CD4-positive, alpha-beta T cell treated with Interleukin-6 at 100 ng/mL for 8 hours (primary cell): ENCODE data around the gene JPH3.
"Not testable (repeated sequence)": the region's sequence is repeated elsewhere in the genome, so short reads cannot be mapped to it uniquely, and the experiment has no call there.

Experiments
- DNase-seq: peaks from one replicate; pipeline ENCODE4 v3.0.0-alpha.2; 2020; ENCODE audit warnings: mixed read lengths, low spot score

JPH3 gene

DNA sequence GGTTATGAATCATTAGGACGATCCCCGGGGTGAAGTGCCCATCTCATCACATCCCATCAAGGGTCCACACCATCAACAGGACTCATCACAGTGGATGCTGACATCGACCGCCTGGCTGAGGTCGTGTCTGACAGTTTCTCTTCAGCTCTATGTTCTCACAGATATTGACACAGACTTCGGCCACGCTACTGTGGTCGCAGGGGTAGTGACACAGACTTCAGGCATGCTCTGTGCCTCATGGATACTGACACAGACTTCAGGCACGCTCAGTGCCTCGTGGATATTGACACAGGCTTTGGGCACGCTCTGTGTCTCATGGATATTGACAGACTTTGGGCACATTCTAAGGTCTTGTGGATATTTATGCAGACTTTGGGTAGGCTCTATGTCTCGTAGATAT is 113.3 kb downstream of the JPH3 start:
- no peak for DNase-seq

DNA sequence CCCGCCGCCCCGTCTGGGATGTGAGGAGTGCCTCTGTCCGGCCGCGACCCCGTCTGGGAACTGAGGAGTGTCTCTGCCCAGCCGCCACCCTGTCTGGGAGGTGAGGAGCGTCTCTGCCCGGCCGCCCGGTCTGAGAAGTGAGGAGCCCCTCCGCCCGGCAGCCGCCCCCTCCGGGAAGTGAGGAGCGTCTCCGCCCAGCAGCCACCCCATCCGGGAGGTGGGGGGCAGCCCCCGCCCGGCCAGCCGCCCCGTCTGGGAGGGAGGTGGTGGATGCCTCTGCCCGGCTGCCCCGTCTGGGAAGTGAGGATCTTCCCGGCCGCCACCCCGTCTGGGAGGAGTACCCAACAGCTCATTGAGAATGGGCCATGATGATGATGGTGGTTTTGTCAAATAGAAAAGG is 116.5 kb downstream of the JPH3 start:
- not testable (repeated sequence) for DNase-seq

DNA sequence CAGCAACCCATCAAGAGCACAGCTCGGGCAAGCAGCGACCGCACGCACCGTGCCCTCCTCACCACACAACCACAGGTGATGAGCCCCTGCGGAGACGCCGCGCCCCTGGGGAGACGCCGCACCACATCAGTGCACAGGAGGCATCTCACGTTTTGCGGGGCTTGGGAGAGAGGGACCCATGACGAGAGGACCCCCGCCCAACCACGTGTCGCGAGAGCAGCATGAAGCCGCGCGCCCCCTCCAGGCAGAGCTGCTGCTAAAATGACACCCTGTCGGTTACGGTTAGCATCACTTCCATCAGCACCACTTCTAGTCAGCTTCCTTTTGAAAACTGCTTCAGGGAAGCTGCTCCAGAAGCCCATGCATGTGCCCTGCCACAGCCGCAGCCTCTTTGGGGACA is 118.1 kb downstream of the JPH3 start:
- DNase-seq: no peak

DNA sequence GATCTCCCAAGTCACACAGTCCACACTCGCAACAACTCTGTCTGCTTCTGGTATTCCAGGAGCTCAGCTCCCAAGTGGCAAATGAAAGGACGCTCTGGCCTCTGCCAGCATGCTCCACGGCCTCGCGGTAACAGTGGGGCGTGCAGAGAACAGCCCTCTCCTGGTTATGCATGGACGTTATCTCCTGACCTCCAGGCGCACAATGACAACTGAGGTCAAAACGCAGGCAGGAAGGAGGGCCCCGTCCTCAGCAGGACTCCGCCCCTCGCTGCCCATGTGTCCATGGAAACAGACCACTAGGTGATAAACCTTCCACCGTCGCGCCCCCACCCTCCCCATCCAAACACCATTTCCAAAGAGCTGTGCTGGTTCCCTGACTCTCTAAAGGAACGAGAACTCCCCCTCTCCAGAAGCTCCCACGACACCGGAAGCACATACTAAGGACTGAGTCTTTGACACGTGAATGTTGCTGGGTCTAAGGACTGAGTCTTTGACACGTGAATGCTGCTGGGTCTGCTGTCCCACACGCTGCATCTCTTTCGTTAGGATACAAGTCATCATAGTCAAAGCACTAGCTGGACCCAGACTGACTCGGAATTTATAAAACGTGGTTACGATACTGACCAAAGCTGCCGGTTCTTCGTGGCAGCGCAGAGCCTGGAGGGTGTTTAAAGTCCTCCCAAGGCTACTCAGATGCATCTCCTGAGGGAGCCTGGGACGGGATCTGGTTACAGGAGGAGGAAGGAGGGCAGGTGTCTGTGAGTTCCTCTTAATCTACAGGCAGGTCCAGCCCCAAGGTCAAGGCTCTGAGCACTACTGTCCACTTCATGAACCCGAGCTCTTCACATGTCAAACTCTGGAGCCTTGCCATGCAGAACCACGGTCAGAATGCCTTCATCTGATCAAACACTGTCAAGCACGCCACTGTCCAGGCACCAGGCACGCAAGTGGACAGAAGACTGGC is 119.6 kb downstream of the JPH3 start:
- DNase-seq: no peak

DNA sequence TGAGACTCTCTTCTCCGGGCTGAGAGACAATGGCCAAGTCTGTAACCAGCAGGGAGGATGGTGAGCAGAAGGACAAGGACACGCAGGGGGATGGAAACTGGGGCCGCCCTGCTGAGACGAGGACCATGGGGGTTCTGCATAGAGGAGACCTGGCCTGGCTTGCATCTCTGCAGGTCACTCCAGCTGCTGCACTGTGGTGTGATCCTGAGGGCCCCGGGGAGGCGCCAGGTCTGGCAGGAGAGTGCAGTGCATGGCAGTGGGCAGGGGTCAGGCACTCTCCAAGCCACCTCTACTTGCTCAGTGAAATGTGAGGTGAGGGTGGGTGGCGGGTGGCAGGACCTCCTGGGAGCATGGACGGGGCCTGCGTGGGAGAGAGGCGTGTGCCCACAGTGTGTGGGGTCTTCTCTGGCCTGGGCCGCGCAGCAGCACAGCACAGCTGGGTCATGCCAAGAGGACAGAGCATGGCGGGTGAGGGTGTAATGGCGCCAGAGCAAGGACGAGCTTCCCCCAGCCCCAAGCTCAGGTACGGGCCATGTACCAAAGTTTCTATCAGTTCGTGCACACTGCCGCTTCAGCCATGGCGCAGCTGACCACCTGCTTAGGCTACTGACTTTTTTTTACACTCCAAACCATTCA is 120.4 kb downstream of the JPH3 start:
- no peak for DNase-seq

DNA sequence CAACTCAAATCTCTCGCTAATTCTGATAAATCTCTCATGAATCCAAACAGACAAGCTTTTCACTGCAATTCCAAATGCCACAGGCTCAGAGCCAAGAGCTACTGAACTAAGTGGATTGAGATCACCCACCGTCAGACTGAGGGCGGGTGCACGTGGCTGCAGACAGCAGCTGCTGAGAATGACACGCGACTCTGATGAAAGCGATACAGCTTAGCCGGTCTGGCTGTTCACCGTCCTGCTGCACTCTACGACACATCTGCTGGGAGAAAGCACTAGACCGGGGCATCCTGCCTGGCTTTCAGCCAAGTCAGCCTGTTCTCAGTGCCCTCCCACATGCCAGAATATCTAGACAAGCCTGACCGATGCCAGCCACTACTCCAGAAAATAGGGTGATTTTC is 120.9 kb downstream of the JPH3 start:
- no peak for DNase-seq

DNA sequence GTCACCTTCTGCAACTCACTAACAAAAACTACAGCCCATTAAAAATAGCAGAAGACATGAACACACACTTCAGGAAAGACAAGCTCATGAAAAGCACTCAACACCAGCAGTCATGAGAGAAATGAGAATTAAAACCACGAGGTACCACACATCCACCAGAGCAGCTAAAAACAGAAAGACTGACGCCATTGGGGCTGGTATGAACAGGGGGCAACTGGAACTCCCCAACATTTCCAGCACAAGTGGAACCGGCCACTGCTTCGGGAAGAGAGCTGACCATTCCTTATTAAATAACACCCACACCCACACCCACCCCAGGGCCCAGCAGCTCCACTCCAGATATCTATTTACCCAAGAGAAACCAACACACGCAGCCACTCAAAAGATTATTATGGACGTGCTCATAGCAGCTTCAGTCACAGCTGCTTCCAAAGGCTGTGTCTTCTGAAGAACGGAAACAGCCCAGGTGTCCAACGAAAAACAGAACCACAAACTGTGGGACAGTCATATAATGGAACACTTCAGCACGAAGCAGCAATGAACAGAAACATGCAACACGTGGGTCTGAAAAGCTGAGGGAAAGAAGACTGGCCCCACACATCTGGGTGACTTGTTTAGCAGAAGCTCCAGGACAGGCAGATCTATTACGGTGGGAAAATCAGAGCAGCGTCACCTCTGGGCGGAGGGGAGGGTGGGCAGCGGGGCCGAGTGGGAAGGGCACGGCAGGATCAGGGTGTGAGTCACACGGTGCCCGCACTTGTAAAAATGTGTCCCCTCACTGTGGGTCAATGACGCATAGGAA is 122.4 kb downstream of the JPH3 start:
- DNase-seq: no peak

DNA sequence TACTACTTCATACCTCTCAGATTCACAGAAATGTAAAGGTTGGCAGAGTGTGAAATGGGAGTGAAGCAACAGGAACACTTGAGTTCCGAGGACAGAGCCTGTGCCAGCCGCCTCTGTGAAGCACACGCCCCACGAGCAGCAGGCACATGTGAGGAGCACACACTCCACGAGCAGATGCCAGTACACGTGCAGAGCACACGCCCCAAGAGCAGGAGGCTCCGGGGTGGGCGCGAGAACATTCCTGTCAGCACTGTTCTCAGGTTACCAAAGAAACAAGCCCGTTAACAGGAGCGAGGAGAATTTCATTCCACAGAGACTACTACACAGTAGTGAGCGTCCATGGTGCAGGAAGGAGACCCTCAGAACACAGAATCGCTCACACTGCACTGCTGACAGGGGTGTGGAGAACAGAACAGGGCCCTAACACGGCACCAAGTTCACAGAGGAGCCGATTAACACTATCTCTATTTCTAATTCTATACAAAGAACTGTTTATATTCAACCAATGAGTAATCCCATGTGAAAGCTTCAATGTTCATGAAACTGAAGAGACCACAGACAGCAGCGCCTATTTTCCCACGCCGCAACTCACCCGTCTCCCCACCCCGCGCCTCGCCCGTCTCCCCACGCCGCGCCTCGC is 123.4 kb downstream of the JPH3 start:
- no peak for DNase-seq

DNA sequence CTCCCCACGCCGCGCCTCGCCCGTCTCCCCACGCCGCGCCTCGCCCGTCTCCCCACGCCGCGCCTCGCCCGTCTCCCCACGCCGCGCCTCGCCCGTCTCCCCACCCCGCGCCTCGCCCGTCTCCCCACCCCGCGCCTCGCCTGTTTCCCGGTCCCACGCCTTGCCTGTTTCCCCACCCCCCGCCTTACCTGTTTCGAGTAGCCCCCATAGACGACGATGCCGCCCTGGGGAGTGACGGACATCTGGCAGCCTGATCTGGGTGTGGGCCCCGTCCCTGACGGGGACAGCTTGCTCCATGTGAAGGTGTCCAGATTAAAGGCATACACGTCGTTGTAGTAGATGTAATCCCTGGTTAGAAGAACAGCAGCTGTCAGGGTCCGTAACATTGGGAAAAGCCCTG is 124.3 kb downstream of the JPH3 start:
- DNase-seq: not testable (repeated sequence)

DNA sequence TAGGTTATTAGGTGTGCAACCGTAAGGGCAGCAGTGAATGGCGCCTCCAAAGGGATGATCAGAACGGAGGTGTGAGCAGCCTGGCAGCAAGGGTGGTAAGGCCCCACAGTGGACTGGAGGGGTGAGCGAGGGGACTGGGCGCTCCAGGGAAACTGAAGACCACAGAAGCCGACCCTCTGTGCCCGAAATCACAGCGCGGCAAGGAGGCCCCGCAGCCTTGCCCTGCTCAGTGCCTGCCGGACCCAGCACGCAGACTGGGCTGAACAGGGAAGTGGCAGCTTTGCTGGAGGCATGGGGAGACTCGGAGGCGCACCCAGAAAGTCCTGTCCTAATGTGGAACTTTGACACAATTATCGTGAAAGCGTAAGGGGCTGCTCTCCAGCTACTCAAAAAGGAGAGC is 125.0 kb downstream of the JPH3 start:
- no peak for DNase-seq

DNA sequence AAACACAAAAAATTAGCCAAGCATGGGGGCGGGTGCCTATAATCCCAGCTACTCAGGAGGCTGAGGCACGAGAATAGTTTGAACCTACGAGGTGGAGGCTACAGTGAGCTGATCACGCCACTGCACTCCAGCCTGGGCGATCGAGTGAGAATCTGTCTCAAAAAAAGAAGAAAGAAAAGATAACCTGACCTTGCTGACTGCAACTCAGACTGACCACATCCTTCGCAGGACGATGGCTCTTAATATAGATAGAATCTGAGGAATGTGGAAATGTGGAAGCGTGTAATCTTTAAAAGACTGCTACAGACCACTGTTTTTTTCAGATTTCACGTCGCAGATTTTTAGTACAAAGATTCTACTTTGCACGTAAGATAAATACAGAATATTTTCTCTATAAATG is 125.7 kb downstream of the JPH3 start:
- no peak for DNase-seq

DNA sequence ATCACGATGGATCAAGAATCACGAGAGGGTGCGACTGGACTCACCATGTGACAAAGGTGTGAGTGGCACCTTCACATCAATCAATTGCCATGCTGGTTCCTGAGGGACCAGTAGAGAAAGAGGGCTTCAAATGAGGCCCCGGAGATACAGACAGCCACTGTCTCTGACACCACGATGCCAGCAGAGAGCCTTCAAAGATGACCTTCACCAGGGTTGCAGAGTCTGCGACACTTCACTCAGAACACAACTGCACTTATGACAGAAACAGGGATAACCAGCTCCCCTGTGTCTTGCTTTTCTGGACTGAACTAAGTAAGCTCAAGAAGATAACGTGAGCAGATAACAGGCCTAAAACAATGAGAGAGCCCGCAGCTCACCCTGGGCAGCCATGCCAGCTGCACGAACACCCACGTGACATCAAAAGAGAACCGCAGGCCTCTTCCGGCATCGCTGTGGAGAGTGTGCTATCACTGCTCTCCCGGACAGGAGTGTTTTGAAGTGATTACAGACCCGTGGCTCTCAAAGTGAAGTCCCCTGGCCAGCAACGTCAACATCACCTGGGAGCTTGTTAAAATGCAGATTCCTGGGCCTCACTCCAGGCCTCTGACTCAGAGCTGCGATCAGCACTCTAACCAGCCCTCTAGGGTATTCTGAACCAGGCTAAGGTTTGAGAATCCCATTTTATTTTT is 127.1 kb downstream of the JPH3 start:
- DNase-seq: no peak

DNA sequence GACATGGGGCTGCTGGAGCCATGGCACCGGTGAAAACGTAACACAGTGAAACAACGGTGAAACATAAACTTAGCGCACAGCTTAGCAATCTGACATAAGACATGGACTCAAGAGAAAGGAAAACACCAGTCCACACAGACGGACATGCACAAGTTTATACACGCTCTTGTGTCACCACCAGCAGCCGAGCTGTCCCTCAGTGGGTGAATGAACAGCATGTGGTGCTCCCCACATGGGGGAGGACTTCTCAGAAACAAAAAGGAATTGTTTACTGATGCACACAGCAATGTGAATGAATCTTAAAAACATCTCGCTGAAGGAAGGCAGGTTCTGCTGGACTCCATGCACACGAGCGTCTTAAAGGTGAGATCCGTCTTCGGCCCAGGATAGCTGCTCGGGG is 129.3 kb downstream of the JPH3 start:
- DNase-seq: no peak

DNA sequence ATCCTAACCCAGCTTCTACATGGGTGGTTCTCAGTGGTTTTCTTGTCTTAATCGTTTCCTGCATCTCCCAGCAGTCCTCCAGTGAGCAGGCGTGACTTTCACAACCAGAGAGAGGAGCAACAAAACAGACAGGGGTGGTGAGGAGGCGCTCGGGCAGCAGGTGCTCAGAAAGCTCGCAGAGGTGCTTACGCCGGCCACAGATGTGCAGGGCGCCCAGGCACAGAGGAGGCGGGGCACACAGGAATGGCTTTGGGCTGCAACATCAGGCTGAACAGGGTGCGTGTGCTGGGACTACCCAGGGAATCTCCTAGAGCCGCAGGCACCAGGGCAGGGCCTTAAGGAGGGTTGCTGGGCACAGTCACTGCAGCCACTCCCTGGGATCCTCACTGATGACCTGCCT is 130.9 kb downstream of the JPH3 start:
- no peak for DNase-seq

DNA sequence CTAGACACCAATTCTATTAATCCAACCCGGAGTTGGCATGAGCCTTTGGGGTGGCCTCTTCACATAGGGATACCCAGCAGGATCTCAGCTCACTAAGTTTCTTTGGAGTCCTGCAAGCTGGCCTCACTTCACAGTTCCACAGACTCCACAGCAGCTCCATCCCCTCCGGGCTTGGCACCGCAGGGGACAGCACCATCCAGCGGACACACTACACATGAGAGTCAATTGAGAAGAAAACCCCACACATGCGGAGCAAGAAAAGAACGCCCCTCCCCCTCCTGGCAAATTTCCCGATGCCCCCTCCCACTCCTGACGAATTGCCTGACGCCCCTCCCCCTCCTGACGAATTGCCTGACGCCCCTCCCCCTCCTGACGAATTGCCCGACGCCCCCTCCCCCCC is 132.3 kb downstream of the JPH3 start:
- no peak for DNase-seq

DNA sequence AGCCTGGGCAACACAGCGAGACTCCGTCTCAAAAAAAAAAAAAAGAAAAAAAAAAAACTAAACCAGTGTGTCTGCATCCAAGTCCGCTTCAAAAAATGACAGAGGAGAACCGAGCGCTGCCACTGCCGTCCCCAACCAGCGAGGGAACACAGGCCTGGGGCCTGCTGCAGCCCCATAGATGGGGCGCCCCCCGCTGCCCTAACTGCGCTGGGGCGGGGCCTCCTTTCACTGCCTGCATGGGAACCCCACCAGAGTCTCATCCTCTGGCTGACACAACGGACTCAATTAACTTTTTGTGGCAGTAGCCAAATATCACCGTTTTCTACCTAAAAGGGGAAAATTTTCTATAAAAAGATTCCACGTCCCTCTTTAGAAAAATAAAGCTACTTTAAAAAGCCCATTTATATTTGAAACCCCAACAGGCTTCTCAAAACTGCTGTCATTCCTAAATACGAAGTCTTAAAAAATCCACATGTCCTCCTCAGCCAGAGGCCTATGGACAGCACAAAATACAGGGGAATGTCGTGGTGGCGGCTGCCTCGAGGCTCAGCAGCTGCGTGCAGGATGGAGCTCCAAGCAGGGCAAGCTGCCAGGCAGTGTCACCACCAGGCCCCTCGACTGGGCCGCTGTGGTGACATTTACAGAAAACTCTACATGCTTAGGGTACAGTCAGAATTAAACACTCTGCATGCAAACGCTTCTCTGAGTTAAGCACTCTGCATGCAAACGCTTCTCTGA is 133.1 kb downstream of the JPH3 start:
- no peak for DNase-seq

DNA sequence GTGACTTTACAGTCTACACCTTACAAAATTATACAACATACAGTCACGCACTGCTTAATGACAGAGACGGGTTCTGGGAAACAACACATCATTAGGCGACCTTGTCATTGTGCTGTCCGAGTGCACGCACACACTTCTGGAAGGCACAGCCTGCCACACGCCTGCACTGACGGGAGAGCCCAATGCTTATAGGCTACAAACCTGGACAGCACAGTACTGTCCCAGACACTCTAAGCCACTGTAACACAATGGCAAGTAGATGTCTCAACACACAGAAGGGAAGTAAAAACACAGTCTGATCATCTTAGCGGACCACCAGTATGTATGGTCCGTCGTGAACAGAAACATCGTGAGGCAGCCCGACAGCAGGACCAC is 133.7 kb downstream of the JPH3 start:
- no peak for DNase-seq

DNA sequence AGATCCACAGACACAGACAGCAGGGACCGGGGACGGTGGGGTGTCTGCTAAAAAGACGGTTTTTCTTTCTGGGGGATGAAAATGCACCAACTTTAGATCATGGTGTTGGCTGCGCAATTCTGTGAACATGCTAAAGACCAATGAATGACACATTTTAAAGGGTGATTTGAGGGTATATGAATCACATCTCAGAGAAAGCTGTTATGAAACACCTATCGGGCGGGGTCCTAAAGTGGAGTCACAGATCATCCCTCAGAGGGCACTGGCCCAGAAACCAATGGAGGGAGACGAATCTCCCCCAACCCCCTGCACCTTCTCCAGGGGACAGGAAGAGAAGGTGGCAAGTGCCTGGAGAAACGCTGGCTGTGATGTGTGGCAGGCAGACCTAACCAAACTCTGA is 137.5 kb downstream of the JPH3 start:
- DNase-seq: no peak

DNA sequence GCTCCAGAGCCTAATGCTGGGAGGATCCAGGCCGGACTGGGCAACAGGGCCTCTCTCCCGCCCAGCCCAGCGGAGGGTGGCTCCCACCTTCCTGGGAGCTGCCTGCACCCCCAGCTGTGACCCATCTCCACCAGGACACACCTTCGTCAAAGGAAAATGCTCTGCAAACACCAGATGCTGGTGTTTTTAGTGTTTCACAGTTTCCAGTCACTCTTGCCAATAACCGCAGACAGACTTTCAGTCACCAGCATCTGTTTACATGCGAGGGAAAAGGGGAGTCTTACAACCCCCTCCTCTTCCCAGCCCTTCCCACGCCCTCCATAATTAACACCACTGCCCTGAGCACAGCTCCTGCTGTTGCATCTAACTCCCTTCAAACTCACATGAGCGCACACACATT is 138.1 kb downstream of the JPH3 start:
- DNase-seq: no peak

DNA sequence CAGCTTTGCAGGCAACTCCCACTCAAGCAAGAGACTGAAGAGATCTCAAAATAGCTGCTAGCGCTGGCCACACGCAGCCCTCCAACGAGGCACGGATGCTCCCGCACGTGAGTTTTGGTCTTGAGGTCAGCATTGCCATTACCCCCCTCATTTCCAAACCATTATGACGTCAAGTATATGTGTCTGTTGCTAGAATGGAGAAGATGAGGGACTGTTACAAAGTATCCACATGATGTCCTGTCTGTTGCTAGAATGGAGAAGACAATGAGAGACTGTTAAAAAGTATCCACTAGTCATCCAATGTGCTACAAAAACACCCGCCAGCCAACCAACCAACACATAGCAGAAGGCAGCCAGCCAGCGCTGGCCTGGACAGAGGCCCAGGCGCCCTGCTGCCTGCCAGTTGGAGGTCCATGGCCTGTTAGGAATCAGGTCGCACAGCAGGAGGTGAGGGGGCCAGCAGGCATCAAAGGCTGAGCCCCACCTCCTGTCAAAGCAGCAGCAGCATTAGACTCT is 138.7 kb downstream of the JPH3 start:
- DNase-seq: no peak
